HepG2 (cell line): ENCODE data around the gene BBS5. TPM values are rescaled to one million over a fixed set of nuclear protein-coding genes. Genes with fewer than 3 reads are reported as not detected.

Experiments used
- AFF4 ChIP-seq: sonication (generic); formaldehyde crosslinking; IDR thresholded peaks from 2 replicates; pipeline ENCODE4 v1.4.0; 2020; ENCODE audit warnings: missing genetic modification reagents
- FOXA3 ChIP-seq: IDR thresholded peaks from 2 replicates; pipeline ENCODE4 v1.6.1; 2016; ENCODE audit warnings: missing genetic modification reagents, missing compliant biosample characterization
- FOXC1 ChIP-seq: sonication (generic); formaldehyde crosslinking; IDR thresholded peaks from 2 replicates; pipeline ENCODE4 v1.8.0; 2022; ENCODE audit warnings: mild to moderate bottlenecking, missing genetic modification reagents, borderline replicate concordance
- FOXP4 ChIP-seq: sonication (generic); formaldehyde crosslinking; IDR thresholded peaks from 2 replicates; pipeline ENCODE4 v1.4.0; 2020; ENCODE audit warnings: missing genetic modification reagents
- GZF1 ChIP-seq: sonication (generic); formaldehyde crosslinking; IDR thresholded peaks from 2 replicates; pipeline ENCODE4 v1.5.1; 2020; ENCODE audit warnings: mild to moderate bottlenecking, missing genetic modification reagents
- HOXA5 ChIP-seq: sonication (generic); formaldehyde crosslinking; IDR thresholded peaks from 2 replicates; pipeline ENCODE4 v1.4.0; 2020; ENCODE audit warnings: missing genetic modification reagents
- NFIB ChIP-seq: sonication (generic); formaldehyde crosslinking; IDR thresholded peaks from 2 replicates; pipeline ENCODE4 v1.9.0; 2021; ENCODE audit warnings: missing genetic modification reagents, mild to moderate bottlenecking, borderline replicate concordance
- NR2F6 ChIP-seq, 2 experiments: IDR thresholded peaks; 2 replicates each; pipeline ENCODE4 v1.6.1; 2016; ENCODE audit warnings: antibody characterized with exemption in 1 of 2, mild to moderate bottlenecking in 1 of 2
- PATZ1 ChIP-seq: sonication (generic); formaldehyde crosslinking; IDR thresholded peaks from 2 replicates; pipeline ENCODE4 v1.4.0; 2020; ENCODE audit warnings: missing genetic modification reagents
- PHF8 ChIP-seq: sonication (generic); formaldehyde crosslinking; IDR thresholded peaks from 2 replicates; pipeline ENCODE4 v1.5.0; 2020; ENCODE audit warnings: missing genetic modification reagents
- SP5 ChIP-seq: IDR thresholded peaks from 2 replicates; pipeline ENCODE4 v1.6.1; 2016; ENCODE audit warnings: low read depth, borderline replicate concordance
- ZBTB34 ChIP-seq: sonication (generic); formaldehyde crosslinking; IDR thresholded peaks from 2 replicates; pipeline ENCODE4 v1.8.0; 2022; ENCODE audit warnings: mild to moderate bottlenecking, missing genetic modification reagents
- ZNF597 ChIP-seq: sonication (generic); formaldehyde crosslinking; IDR thresholded peaks from 2 replicates; pipeline ENCODE4 v1.5.0; 2020; ENCODE audit warnings: missing genetic modification reagents
- ZNF772 ChIP-seq: sonication (generic); formaldehyde crosslinking; IDR thresholded peaks from 2 replicates; pipeline ENCODE4 v1.5.0; 2020; ENCODE audit warnings: mild to moderate bottlenecking, missing genetic modification reagents
- ZSCAN30 ChIP-seq: sonication (generic); formaldehyde crosslinking; IDR thresholded peaks from 2 replicates; pipeline ENCODE4 v1.5.0; 2020; ENCODE audit warnings: mild to moderate bottlenecking, missing genetic modification reagents
- polyA plus RNA-seq, 8 experiments: library from polyadenylated mRNA; depleted of rRNA in 3 of 8; stranded (reverse) in 7 of 8; unstranded in 1 of 8; fragments of >200 nt; fragmentation: Illumina TruSeq in 4 of 8; extraction: Trizol in 4 of 8; gene quantifications; 2 replicates each; pipeline versions ENCODE4 v1.2.1 to v1.2.3, GENCODE V29; 2011 to 2016; ENCODE audit warnings: low read depth in 4 of 8, missing spikeins in 1 of 8, mixed read lengths in 1 of 8; ENCODE audit not compliant: insufficient read depth in 1 of 8
- total RNA-seq, 5 experiments: library from RNA; depleted of rRNA; stranded (reverse); fragments of >200 nt; fragmentation: Illumina TruSeq; extraction: Trizol; gene quantifications; 2 replicates each; pipeline ENCODE4 v1.2.3, GENCODE V29; 2016; ENCODE audit warnings: low read depth in 1 of 5
- TF ChIP-seq, protein P1 (sequence below): sonication (generic); formaldehyde crosslinking; IDR thresholded peaks from 2 replicates; pipeline ENCODE4 v1.5.0; 2020; ENCODE audit warnings: missing genetic modification reagents

The BBS5 gene
- total and polyA plus RNA-seq, 2 of the 13 experiments (the other 11 are each of a cell fraction or from before 2014, with no cell fraction given), result 1.8 to 4.5 TPM

- TF ChIP-seq FOXC1 (CRISPR knock-in tag) (peak; percentile 92), ZSCAN30 (no peak), FOXP4 (CRISPR knock-in tag) (0 out of 2 replicates have a peak, but pooled peaks have one; percentile 23), SP5 (0 out of 2 replicates have a peak, but pooled peaks have one; percentile 24), NFIB (CRISPR knock-in tag) (no peak), AFF4 (CRISPR knock-in tag) (peak; percentile 78; the same call in 1 of the 2 replicates), PATZ1 (peak; percentile 66), NR2F6 (IDR thresholded peaks at IDR 0.05) (no peak), NR2F6 (CRISPR knock-in tag; IDR thresholded peaks at IDR 0.05) (peak; percentile 51), ZBTB34 (CRISPR knock-in tag) (peak; percentile 88), FOXA3 (peak; percentile 55), PHF8 (CRISPR knock-in tag) (peak; percentile 94), ZNF597 (no peak), GZF1 (peak; percentile 94; the same call in 1 of the 2 replicates), ZNF772 (CRISPR knock-in tag) (peak; percentile 90), HOXA5 (CRISPR knock-in tag) (peak; percentile 75; the same call in 1 of the 2 replicates)
- TF ChIP-seq, protein P1, sequence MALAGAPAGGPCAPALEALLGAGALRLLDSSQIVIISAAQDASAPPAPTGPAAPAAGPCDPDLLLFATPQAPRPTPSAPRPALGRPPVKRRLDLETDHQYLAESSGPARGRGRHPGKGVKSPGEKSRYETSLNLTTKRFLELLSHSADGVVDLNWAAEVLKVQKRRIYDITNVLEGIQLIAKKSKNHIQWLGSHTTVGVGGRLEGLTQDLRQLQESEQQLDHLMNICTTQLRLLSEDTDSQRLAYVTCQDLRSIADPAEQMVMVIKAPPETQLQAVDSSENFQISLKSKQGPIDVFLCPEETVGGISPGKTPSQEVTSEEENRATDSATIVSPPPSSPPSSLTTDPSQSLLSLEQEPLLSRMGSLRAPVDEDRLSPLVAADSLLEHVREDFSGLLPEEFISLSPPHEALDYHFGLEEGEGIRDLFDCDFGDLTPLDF (CRISPR knock-in tag), result peak; percentile 47; the same call in 1 of the 2 replicates
These were observed at the start of gene BBS5 (continued) for GRCh38 chr2:169479257-169480078.
